Activated CD8-positive, alpha-beta T cell treated with anti-CD3 and anti-CD28 coated beads for 36 hours (primary cell): ENCODE measurements around the gene MAP6D1. TPM values are rescaled to one million over a fixed set of nuclear protein-coding genes. Genes with fewer than 3 reads are reported as not detected.

Experiments
- ATAC-seq: fragments of 200-7000 bp; cut with Tn5 transposase; one replicate; pipeline ENCODE4 v1.10.0; 2021; ENCODE audit warnings: mild to moderate bottlenecking, moderate library complexity
- CTCF ChIA-PET: fragments of 350-600 bp; sonication (Branson Sonifier 250); formaldehyde crosslinking; loops from one replicate; lab custom pipeline; 2021; ENCODE audit warnings: antibody characterized with exemption; lab: Charles Lee
- POLR2A ChIA-PET: fragments of 350-600 bp; sonication (Branson Sonifier 250); formaldehyde crosslinking; loops from one replicate; lab custom pipeline; 2021; ENCODE audit warnings: antibody characterized with exemption; lab: Charles Lee
- DNase-seq: peaks from one replicate; pipeline ENCODE4 v3.0.0-alpha.2; 2020
- H3K27ac Mint-ChIP-seq: one replicate; pipeline ENCODE4 v1.8.0; 2021; ENCODE audit warnings: mild to moderate bottlenecking, mixed read lengths
- H3K27me3 Mint-ChIP-seq: one replicate; pipeline ENCODE4 v1.8.0; 2021; ENCODE audit warnings: mixed read lengths
- H3K36me3 Mint-ChIP-seq: one replicate; pipeline ENCODE4 v1.8.0; 2021; ENCODE audit warnings: low read depth, mixed read lengths
- H3K4me1 Mint-ChIP-seq: one replicate; pipeline ENCODE4 v1.8.0; 2021; ENCODE audit warnings: low read depth, mixed read lengths
- H3K4me3 Mint-ChIP-seq: one replicate; pipeline ENCODE4 v1.8.0; 2021; ENCODE audit warnings: mild to moderate bottlenecking, moderate library complexity, mixed read lengths
- H3K9me3 Mint-ChIP-seq: one replicate; pipeline ENCODE4 v1.8.0; 2021; ENCODE audit warnings: mixed read lengths
- CTCF ChIP-seq: fragments of 200-600 bp; IDR thresholded peaks from one replicate; pipeline ENCODE4 v1.8.0; 2022; ENCODE audit warnings: antibody characterized with exemption, mild to moderate bottlenecking
- intact Hi-C: fragments of 100-400 bp; cut with micrococcal nuclease; formaldehyde crosslinking; loops from one replicate; pipeline ENCODE4 v1.10.0; 2022
- total RNA-seq, 2 experiments: library from RNA; stranded (reverse); gene quantifications; one replicate each; pipeline ENCODE4 v1.2.3, GENCODE V29; 2021

The MAP6D1 gene
- total RNA-seq, 2 experiments from 2014 or later, result 3.8 to 4.3 TPM

GRCh38 chr3:183826448-183827250 is 1.3 kb upstream of the MAP6D1 start:
- no peak for ATAC-seq
- no peak for DNase-seq
- POLR2A ChIA-PET, result interaction anchor here (0.9 to 2.2 kb wide), 4 partner anchors 10 to 58 kb away, joined by 3 to 8 read pairs (median 4); partner anchors contain the start of gene PARL
- Mint-ChIP-seq H3K4me3 (peak overlapping the region; percentile 68), H3K4me1 (peaks cover 11% of the 10 kb centered on the region), H3K9me3 (no peaks in the 10 kb centered on the region), H3K27me3 (no peaks in the 10 kb centered on the region), H3K27ac (peak overlapping the region; percentile 56), H3K36me3 (no peaks in the 10 kb centered on the region)
- TF ChIP-seq CTCF, result no peak
- CTCF ChIA-PET, result interaction anchor here (1.0 to 3.5 kb wide), 4 partner anchors 10 to 58 kb away, joined by 3 to 22 read pairs (median 3); partner anchors contain the start of gene PARL
- intact Hi-C loops, result no loop called here

DNA sequence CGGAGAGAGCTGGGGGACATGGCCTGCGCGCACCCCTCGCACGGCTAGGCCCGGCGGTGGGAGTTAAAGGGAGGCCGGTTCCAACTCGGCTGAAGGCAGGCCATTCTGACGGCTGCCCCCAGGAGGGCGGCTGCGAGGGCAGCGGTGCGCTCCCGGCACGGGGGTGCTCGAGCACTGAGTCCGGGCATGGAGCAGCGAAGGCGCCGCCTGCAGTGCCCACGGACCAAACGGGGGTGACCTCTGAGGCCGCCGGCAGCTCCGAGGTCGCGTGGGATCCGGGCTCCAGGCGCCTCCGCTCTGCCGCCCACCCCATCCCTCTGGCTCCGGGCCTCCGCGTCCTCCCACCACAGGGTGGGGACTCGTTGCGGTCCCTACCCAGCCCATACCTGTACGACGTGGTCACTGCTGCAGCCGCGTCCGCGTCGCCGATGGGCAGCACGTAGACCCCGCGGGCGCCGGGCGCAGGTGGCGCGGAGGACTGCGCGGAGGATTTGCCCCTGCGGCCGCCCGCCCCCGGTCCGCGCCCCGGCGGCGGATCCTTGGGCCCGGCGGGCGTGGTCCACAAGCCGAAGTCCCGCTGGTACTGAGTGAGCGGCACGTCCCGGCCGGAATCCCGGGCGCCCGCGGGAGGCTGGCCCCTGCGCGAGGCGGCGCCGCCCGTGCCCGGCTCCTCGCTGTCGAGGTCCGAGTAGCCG is 469 bp downstream of the MAP6D1 start:
- TF ChIP-seq CTCF, result no peak
- no peak overlapping the region for H3K27ac Mint-ChIP-seq
- POLR2A ChIA-PET, result interaction anchor here (0.6 to 2.2 kb wide), 2 partner anchors 58 to 60 kb away, joined by 3 to 6 read pairs; partner anchors contain the start of gene PARL
- H3K27me3 Mint-ChIP-seq, result no peaks in the 10 kb centered on the region
- H3K9me3 Mint-ChIP-seq, result no peaks in the 10 kb centered on the region
- H3K4me1 Mint-ChIP-seq, result peaks cover 11% of the 10 kb centered on the region
- intact Hi-C loops, result no loop called here
- H3K4me3 Mint-ChIP-seq, result peak overlapping the region; percentile 80
- ATAC-seq, result peak; percentile 57
- peak; percentile 45 for DNase-seq
- H3K36me3 Mint-ChIP-seq, result no peaks in the 10 kb centered on the region
- CTCF ChIA-PET, result interaction anchor here (1.3 to 3.5 kb wide), 3 partner anchors 55 to 71 kb away, joined by 3 to 22 read pairs (median 7); partner anchors contain the start of gene PARL

DNA sequence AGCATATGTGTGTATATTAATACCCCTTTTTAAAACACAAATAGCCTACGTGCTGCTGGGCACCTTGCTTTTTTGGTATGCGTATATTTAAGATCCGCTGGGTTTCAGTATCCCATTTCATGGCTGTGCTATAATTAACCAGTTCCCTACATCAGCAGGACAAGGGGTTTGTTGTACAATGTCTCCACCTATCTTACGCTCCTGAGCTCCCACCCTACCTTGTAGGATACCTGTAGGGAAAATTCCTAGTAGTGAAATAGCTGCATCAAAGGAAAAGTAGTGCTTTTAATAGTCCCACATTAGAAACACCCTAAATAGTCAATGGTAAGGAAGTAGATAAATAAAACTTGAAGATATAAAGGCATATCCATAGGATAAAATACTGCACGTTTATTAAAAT is 1.4 kb downstream of the MAP6D1 start:
- Mint-ChIP-seq H3K27me3 (no peaks in the 10 kb centered on the region), H3K4me3 (peak overlapping the region; percentile 80), H3K9me3 (no peaks in the 10 kb centered on the region), H3K4me1 (peaks cover 11% of the 10 kb centered on the region), H3K36me3 (no peaks in the 10 kb centered on the region), H3K27ac (no peak overlapping the region)
- ChIA-PET POLR2A (no interaction called here), CTCF (interaction anchor here (0.9 to 3.2 kb wide), 2 partner anchors 16 to 61 kb away, joined by 3 to 14 read pairs; partner anchors contain the start of gene PARL)
- no peak for ATAC-seq
- no peak for TF ChIP-seq CTCF
- DNase-seq, result no peak
- intact Hi-C loops, result no loop called here

- no peak overlapping the region for H3K4me3 Mint-ChIP-seq
- H3K27ac Mint-ChIP-seq, result no peak overlapping the region
- ChIA-PET CTCF (interaction anchor here (1.5 to 3.2 kb wide), 2 partner anchors 10 to 62 kb away, joined by 4 to 14 read pairs; partner anchors contain the start of gene PARL), POLR2A (interaction anchor here (1.0 kb wide), 1 partner anchor 63 kb away, joined by 3 read pairs; no protein-coding TSS in a partner anchor)
- intact Hi-C loops, result no loop called here
- H3K36me3 Mint-ChIP-seq, result peaks cover under 1% of the 10 kb centered on the region
- peaks cover 11% of the 10 kb centered on the region for H3K4me1 Mint-ChIP-seq
- TF ChIP-seq CTCF, result no peak
- no peak for ATAC-seq
- no peaks in the 10 kb centered on the region for H3K9me3 Mint-ChIP-seq
- no peak for DNase-seq
- H3K27me3 Mint-ChIP-seq, result no peaks in the 10 kb centered on the region
Measured at GRCh38 chr3:183822631-183823030, 2.7 kb downstream of the MAP6D1 start.
